Measurements from ENCODE around the gene CLEC1A.

DNA sequence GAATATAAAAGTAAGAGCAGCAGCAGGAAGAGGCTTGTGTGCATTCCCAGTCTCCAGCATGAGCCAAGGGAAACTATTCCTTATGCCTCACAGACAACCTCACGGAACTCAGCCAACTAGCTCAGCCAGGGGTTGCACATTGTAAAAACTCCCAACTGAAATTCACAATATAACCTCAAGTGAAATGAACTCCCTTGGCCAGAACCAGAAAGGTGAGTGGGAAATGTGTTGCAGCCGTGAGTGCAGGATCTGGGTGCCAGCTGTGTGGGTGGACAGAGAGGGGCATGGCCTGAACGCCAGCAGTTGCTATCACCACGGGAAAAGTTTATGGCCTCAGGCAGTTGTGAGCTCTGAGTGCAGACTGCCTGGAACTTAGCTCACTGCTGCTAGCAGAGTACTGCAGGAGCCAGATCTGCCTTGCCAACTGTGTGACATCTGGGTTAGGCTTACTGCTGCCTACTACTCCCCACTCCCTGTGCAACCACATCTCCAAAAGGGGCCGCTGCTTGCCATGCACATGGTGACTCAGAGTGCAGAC, 2.3 kb upstream of the CLEC1A start:
- TF ChIP-seq, protein P1, sequence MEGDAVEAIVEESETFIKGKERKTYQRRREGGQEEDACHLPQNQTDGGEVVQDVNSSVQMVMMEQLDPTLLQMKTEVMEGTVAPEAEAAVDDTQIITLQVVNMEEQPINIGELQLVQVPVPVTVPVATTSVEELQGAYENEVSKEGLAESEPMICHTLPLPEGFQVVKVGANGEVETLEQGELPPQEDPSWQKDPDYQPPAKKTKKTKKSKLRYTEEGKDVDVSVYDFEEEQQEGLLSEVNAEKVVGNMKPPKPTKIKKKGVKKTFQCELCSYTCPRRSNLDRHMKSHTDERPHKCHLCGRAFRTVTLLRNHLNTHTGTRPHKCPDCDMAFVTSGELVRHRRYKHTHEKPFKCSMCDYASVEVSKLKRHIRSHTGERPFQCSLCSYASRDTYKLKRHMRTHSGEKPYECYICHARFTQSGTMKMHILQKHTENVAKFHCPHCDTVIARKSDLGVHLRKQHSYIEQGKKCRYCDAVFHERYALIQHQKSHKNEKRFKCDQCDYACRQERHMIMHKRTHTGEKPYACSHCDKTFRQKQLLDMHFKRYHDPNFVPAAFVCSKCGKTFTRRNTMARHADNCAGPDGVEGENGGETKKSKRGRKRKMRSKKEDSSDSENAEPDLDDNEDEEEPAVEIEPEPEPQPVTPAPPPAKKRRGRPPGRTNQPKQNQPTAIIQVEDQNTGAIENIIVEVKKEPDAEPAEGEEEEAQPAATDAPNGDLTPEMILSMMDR (IDR thresholded peaks at IDR 0.05) = no peak
- TF ChIP-seq POLR2AphosphoS5 (IDR thresholded peaks at IDR 0.05) (peak in 1 of 4 donors; percentile 11), POLR2A (IDR thresholded peaks at IDR 0.05) (no peak)
